H1 (cell line): ENCODE measurements around the gene FHAD1. TPM values are rescaled to one million over a fixed set of nuclear protein-coding genes. Genes with fewer than 3 reads are reported as not detected.

ENCODE experiments used
- CTCF ChIA-PET: fragments of 300-600 bp; sonication (Branson Sonifier 250); formaldehyde crosslinking; loops from one replicate; lab custom pipeline; 2021; ENCODE audit not compliant: partially characterized antibody; lab: Charles Lee
- POLR2A ChIA-PET: fragments of 300-600 bp; sonication (Branson Sonifier 250); formaldehyde crosslinking; loops from one replicate; lab custom pipeline; 2021; ENCODE audit warnings: inconsistent platforms; ENCODE audit not compliant: partially characterized antibody; lab: Charles Lee
- DNase-seq, 2 experiments: peaks; one replicate each; pipeline versions ENCODE4 v3.0.0 to v3.0.0-alpha.2; 2010 to 2022; ENCODE audit warnings: low spot score in 2 of 2, low read depth in 1 of 2, mixed read lengths in 1 of 2
- FAIRE-seq: peaks from 2 replicates; lab custom pipeline; 2011; peaks lifted over from hg19 to GRCh38; lab: Jason Lieb, UNC
- H2AFZ ChIP-seq: 2 replicates; pipeline ENCODE4 v1.8.1; 2012; ENCODE audit warnings: low read length, inconsistent platforms
- H2AK5ac ChIP-seq: 2 replicates; pipeline ENCODE4 v1.6.1; 2013; ENCODE audit warnings: low read depth, low read length
- H2BK120ac ChIP-seq: replicated peaks from 2 replicates; pipeline ENCODE3; 2013; ENCODE audit warnings: low read depth, low read length, inconsistent platforms
- H2BK12ac ChIP-seq: 2 replicates; pipeline ENCODE4 v1.6.1; 2013; ENCODE audit warnings: low read depth, low read length
- H2BK15ac ChIP-seq: 2 replicates; pipeline ENCODE4 v1.6.1; 2013; ENCODE audit warnings: low read length
- H2BK20ac ChIP-seq: 2 replicates; pipeline ENCODE4 v1.6.1; 2013; ENCODE audit warnings: low read length
- H2BK5ac ChIP-seq: 2 replicates; pipeline ENCODE4 v1.6.1; 2013; ENCODE audit warnings: low read depth, low read length
- H3K14ac ChIP-seq: 2 replicates; pipeline ENCODE4 v1.6.1; 2013; ENCODE audit warnings: inconsistent platforms; ENCODE audit not compliant: insufficient read length
- H3K18ac ChIP-seq: 2 replicates; pipeline ENCODE4 v1.6.1; 2013; ENCODE audit warnings: low read length; ENCODE audit errors: extremely low read depth
- H3K23ac ChIP-seq: 2 replicates; pipeline ENCODE4 v1.6.1; 2013; ENCODE audit warnings: inconsistent platforms; ENCODE audit not compliant: insufficient read length
- H3K23me2 ChIP-seq: 2 replicates; pipeline ENCODE4 v1.6.1; 2013; ENCODE audit warnings: low read depth, low read length
- H3K27ac ChIP-seq: 2 replicates; pipeline ENCODE4 v1.6.1; 2011; ENCODE audit warnings: low read depth, low read length, inconsistent platforms
- H3K27me3 ChIP-seq, 4 experiments: replicated peaks in 1 of 4; 1 replicate in 1 of 4; 2 replicates in 3 of 4; pipeline versions ENCODE4 v1.6.1 to v1.8.1; 2011 to 2013; ENCODE audit warnings: low read length in 3 of 4, mild to moderate bottlenecking in 3 of 4, inconsistent platforms in 2 of 4, mixed read lengths in 2 of 4, moderate library complexity in 1 of 4; ENCODE audit not compliant: control insufficient read depth in 3 of 4, insufficient read depth in 3 of 4; ENCODE audit errors: extremely low read depth in 1 of 4
- H3K36me3 ChIP-seq, 4 experiments: 2 replicates each; pipeline versions ENCODE4 v1.6.1 to v1.8.1; 2011 to 2013; ENCODE audit warnings: mild to moderate bottlenecking in 4 of 4, low read length in 3 of 4, moderate library complexity in 2 of 4, control low read depth in 1 of 4, inconsistent platforms in 1 of 4; ENCODE audit not compliant: insufficient read depth in 4 of 4, control insufficient read depth in 2 of 4
- H3K4ac ChIP-seq: replicated peaks from 2 replicates; pipeline ENCODE3; 2013; ENCODE audit warnings: low read length, low read depth, mixed read lengths, inconsistent platforms; ENCODE audit not compliant: insufficient read length
- H3K4me1 ChIP-seq, 4 experiments: replicated peaks in 1 of 4; 1 replicate in 1 of 4; 2 replicates in 3 of 4; pipeline versions ENCODE4 v1.6.1 to v1.8.1; 2011 to 2013; ENCODE audit warnings: low read length in 3 of 4, inconsistent platforms in 2 of 4, mixed read lengths in 1 of 4; ENCODE audit not compliant: insufficient read depth in 4 of 4, control insufficient read depth in 3 of 4
- H3K4me2 ChIP-seq, 2 experiments: 2 replicates each; pipeline versions ENCODE4 v1.6.1 to v1.8.1; 2011 to 2013; ENCODE audit warnings: low read depth in 2 of 2, low read length in 2 of 2, control low read depth in 1 of 2, inconsistent platforms in 1 of 2, mild to moderate bottlenecking in 1 of 2; ENCODE audit not compliant: insufficient read depth in 1 of 2
- H3K4me3 ChIP-seq, 4 experiments: fragments of 200-600, 300-600 bp in 1 of 4; sonication (generic), shearing (Covaris generic), sonication (Bioruptor Twin) in 1 of 4; 2 replicates each; pipeline versions ENCODE4 v1.5.1 to v1.8.1; 2011 to 2016; ENCODE audit warnings: low read length in 4 of 4, low read depth in 3 of 4, control low read depth in 2 of 4, inconsistent platforms in 2 of 4, mild to moderate bottlenecking in 2 of 4, mixed read lengths in 1 of 4, moderate library complexity in 1 of 4; ENCODE audit not compliant: insufficient read depth in 2 of 4; ENCODE audit errors: extremely low read depth in 1 of 4
- H3K56ac ChIP-seq: replicated peaks from 2 replicates; pipeline ENCODE3; 2013; ENCODE audit warnings: low read depth, mild to moderate bottlenecking, mixed read lengths, low read length, inconsistent platforms; ENCODE audit not compliant: insufficient read length
- H3K79me1 ChIP-seq: 2 replicates; pipeline ENCODE4 v1.6.1; 2013; ENCODE audit warnings: low read depth, low read length, control low read depth
- H3K79me2 ChIP-seq, 2 experiments: 2 replicates each; pipeline versions ENCODE4 v1.6.1 to v1.8.1; 2012 to 2013; ENCODE audit warnings: low read length in 2 of 2, mild to moderate bottlenecking in 2 of 2, inconsistent platforms in 1 of 2; ENCODE audit not compliant: insufficient read depth in 2 of 2, control insufficient read depth in 1 of 2
- H3K9ac ChIP-seq, 4 experiments: replicated peaks in 1 of 4; 1 replicate in 1 of 4; 2 replicates in 3 of 4; pipeline versions ENCODE4 v1.6.1 to v1.8.1; 2011 to 2013; ENCODE audit warnings: low read depth in 3 of 4, low read length in 3 of 4, control low read depth in 2 of 4, mild to moderate bottlenecking in 2 of 4, moderate library complexity in 2 of 4, inconsistent platforms in 1 of 4; ENCODE audit errors: extremely low read depth in 1 of 4
- H3K9me3 ChIP-seq, 2 experiments: 2 replicates each; pipeline versions ENCODE4 v1.6.1 to v1.8.1; 2012 to 2013; ENCODE audit warnings: mild to moderate bottlenecking in 2 of 2, moderate library complexity in 2 of 2, control low read depth in 1 of 2, inconsistent platforms in 1 of 2, low read depth in 1 of 2, low read length in 1 of 2, mixed read lengths in 1 of 2; ENCODE audit not compliant: insufficient read depth in 2 of 2
- H4K20me1 ChIP-seq, 2 experiments: replicated peaks in 1 of 2; 2 replicates each; pipeline versions ENCODE3 to v1.8.1; 2011 to 2013; ENCODE audit warnings: inconsistent platforms in 2 of 2, low read length in 2 of 2, mild to moderate bottlenecking in 1 of 2; ENCODE audit not compliant: insufficient read depth in 2 of 2, control insufficient read depth in 1 of 2
- H4K5ac ChIP-seq: 2 replicates; pipeline ENCODE4 v1.6.1; 2013; ENCODE audit warnings: low read length, low read depth, mixed read lengths, inconsistent platforms; ENCODE audit not compliant: insufficient read length
- H4K8ac ChIP-seq: 2 replicates; pipeline ENCODE4 v1.8.0; 2013; ENCODE audit warnings: mild to moderate bottlenecking, moderate library complexity, low read length, inconsistent platforms; ENCODE audit not compliant: insufficient read depth; ENCODE audit errors: extremely low read depth
- H4K91ac ChIP-seq: replicated peaks from 2 replicates; pipeline ENCODE3; 2013; ENCODE audit warnings: low read length, mixed read lengths, inconsistent platforms; ENCODE audit not compliant: insufficient read length
- ASH2L ChIP-seq: fragments of 200-600, 300-600 bp; sonication (generic); IDR thresholded peaks from one replicate; pipeline ENCODE4 v1.7.1; 2017; ENCODE audit warnings: low read length
- KDM1A ChIP-seq: fragments of 200-600, 300-600 bp; sonication (generic); IDR thresholded peaks from 2 replicates; pipeline ENCODE4 v1.7.1; 2016; ENCODE audit warnings: mild to moderate bottlenecking, low read length, borderline replicate concordance
- MAFK ChIP-seq: IDR thresholded peaks from 2 replicates; pipeline ENCODE4 v1.6.1; 2012; ENCODE audit warnings: low read depth, mild to moderate bottlenecking, improper control_type of control experiment, low read length
- RNF2 ChIP-seq: fragments of 200-900, 300-1000 bp; sonication (generic); IDR thresholded peaks from 2 replicates; pipeline ENCODE4 v1.7.1; 2016; ENCODE audit warnings: borderline replicate concordance, low read depth, mild to moderate bottlenecking, antibody characterized with exemption, low read length; ENCODE audit not compliant: poor library complexity, severe bottlenecking; ENCODE audit errors: missing control alignments
- SIN3A ChIP-seq, 2 experiments: IDR thresholded peaks in 1 of 2; conservative IDR thresholded peaks in 1 of 2; 2 replicates each; pipeline ENCODE4 v1.6.1; 2011 to 2012; ENCODE audit warnings: low read length in 2 of 2, improper control_type of control experiment in 1 of 2, low read depth in 1 of 2, mild to moderate bottlenecking in 1 of 2
- SUZ12 ChIP-seq: fragments of 200-600 bp; sonication (generic); IDR thresholded peaks from 2 replicates; pipeline ENCODE4 v1.6.1; 2012; ENCODE audit warnings: mild to moderate bottlenecking, inconsistent platforms, low read length, moderate library complexity, mixed read lengths
- WGBS, 2 experiments: shearing (Covaris generic) in 1 of 2; methylation state at CpG; one replicate each; pipeline versions ENCODE4 v1.1.6 to v1.1.7; 2013 to 2015; ENCODE audit warnings: low lambda C conversion rate in 2 of 2, mixed read lengths in 2 of 2, inconsistent platforms in 1 of 2, low coverage in 1 of 2, missing lambda C conversion rate in 1 of 2; ENCODE audit not compliant: insufficient replicate concordance in 2 of 2, insufficient coverage in 1 of 2, insufficient read length in 1 of 2; ENCODE audit errors: extremely low coverage in 1 of 2, missing lambda C conversion rate in 1 of 2; 5-methylcytosine and 5-hydroxymethylcytosine counted together
- polyA plus RNA-seq, 7 experiments: library from polyadenylated mRNA; depleted of rRNA in 3 of 7; stranded (reverse) in 5 of 7; unstranded in 2 of 7; fragments of >200 nt in 5 of 7; fragments of 200-250 nt in 2 of 7; gene quantifications; 1 replicate in 5 of 7; 2 replicates in 1 of 7; 4 replicates in 1 of 7; pipeline versions ENCODE4 v1.2.1 to v1.2.3, GENCODE V29; 2011 to 2013; ENCODE audit warnings: missing spikeins in 2 of 7, mixed read lengths in 2 of 7
- total RNA-seq: library from RNA; stranded (reverse); fragmentation: NEBNext Ultra II Directional; extraction: Animal tissue kit (Norgen Biotek cat#: 25700); gene quantifications from 2 replicates; pipeline ENCODE4 v1.2.1, GENCODE V29; 2021

Gene FHAD1
- total and polyA plus RNA-seq, 2 of the 8 experiments (the other 6 are each of a cell fraction or from before 2014, with no cell fraction given): 0.39 to 0.69 TPM

DNA sequence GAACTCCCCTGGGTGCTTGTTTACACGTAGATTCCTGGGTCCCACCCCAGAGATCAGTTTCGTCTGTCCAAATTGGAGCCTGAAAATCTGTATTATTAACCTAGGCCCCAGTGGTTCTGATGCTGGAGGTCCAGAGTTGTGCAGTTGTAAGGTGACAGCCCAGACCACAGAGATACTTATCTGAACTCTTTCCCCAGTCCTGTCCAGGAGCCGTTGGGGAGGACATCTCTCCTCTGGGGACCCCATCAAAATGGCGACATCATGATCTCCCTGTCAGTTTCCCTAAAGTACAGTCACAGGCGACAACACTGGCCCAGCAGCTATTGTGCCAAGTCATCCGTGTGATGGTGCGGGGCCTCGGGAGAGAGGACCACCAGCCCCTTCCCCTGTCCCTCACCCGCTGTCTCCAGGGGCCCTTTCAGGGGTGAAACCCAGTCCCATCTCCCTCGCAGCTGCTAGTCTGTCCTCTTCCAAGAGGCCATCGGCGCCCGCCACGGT is 161.9 kb downstream of the FHAD1 start:
- no peaks in the 10 kb centered on the region for H3K36me3 ChIP-seq
- H3K18ac ChIP-seq: no peak overlapping the region; the same call in 1 of the 2 replicates
- no peak overlapping the region for H2BK12ac ChIP-seq
- H2AK5ac ChIP-seq: no peak overlapping the region
- peak overlapping the region; percentile 85 to 93 for H3K4me2 ChIP-seq
- no peak overlapping the region for H2BK20ac ChIP-seq
- H3K79me2 ChIP-seq: no peaks in the 10 kb centered on the region
- H3K56ac ChIP-seq: no peak overlapping the region
- H3K4me3 ChIP-seq: peak overlapping the region; percentile 51 to 78 (median 64)
- H3K4me1 ChIP-seq: peaks cover 0 to 16% (median 3%) of the 10 kb centered on the region in 4 experiments; a peak in 6 of 7 replicates
- ChIA-PET CTCF (interaction anchor here (1.2 to 1.8 kb wide), 3 partner anchors 11 to 84 kb away, joined by 3 to 5 read pairs (median 3); no protein-coding TSS in a partner anchor), POLR2A (no interaction called here)
- TF ChIP-seq RNF2 (no peak), SIN3A (conservative IDR thresholded peaks at IDR 0.05 in 1 of 2, IDR thresholded peaks at IDR 0.05 in 1 of 2; ENCODE audit: low read depth in 1 of 2, low read length in 2 of 2) (no peak), SUZ12 (no peak), ASH2L (no peak), KDM1A (no peak), MAFK (peak; percentile 28; the same call in 1 of the 2 replicates)
- H3K79me1 ChIP-seq: no peaks in the 10 kb centered on the region
- no peak overlapping the region for H3K23ac ChIP-seq
- peaks cover 8% of the 10 kb centered on the region for H3K23me2 ChIP-seq
- no peak for FAIRE-seq
- no peak overlapping the region for H4K91ac ChIP-seq
- peaks cover 2 to 5% of the 10 kb centered on the region in 2 experiments for H4K20me1 ChIP-seq
- H3K9me3 ChIP-seq: no peaks in the 10 kb centered on the region
- no peak overlapping the region for H3K14ac ChIP-seq
- WGBS, 2 experiments: 31% methylated on average over 14 of the region's 14 CpGs; no CpG with 5 or more reads in 1 of the 2 experiments
- peak in 1 of 2 experiments; percentile 75 for DNase-seq
- no peak overlapping the region for H2BK15ac ChIP-seq
- no peak overlapping the region; the same call in 1 of the 2 replicates for H4K8ac ChIP-seq
- H3K27me3 ChIP-seq: peaks cover 0 to 19% (median 14%) of the 10 kb centered on the region in 4 experiments; a peak in 6 of 7 replicates
- H3K9ac ChIP-seq: peak overlapping the region in 1 of 4 experiments; percentile 43; a peak in 2 of 7 replicates
- H3K4ac ChIP-seq: no peak overlapping the region
- H4K5ac ChIP-seq: no peak overlapping the region
- H2AFZ ChIP-seq: 0 out of 2 replicates have a peak overlapping the region, but pooled peaks have one; percentile 61
- no peak overlapping the region for H3K27ac ChIP-seq
- H2BK120ac ChIP-seq: no peak overlapping the region
- H2BK5ac ChIP-seq: no peak overlapping the region
